NCI-H226 (cell line): Measurements from ENCODE around the gene MAPKAPK2.
"Not testable (repeated sequence)": the region's sequence is repeated elsewhere in the genome, so short reads cannot be mapped to it uniquely, and the experiment has no call there.

Source experiments
- DNase-seq: peaks from one replicate; pipeline ENCODE4 v3.0.0-alpha.2; 2015

Gene MAPKAPK2

GRCh38 chr1:206751891-206752290 lies 67.2 kb downstream of the MAPKAPK2 start:
- DNase-seq = no peak

GRCh38 chr1:206752481-206752880 lies 67.8 kb downstream of the MAPKAPK2 start:
- DNase-seq = no peak

GRCh38 chr1:206753141-206753540 lies 68.4 kb downstream of the MAPKAPK2 start:
- no peak for DNase-seq

DNA sequence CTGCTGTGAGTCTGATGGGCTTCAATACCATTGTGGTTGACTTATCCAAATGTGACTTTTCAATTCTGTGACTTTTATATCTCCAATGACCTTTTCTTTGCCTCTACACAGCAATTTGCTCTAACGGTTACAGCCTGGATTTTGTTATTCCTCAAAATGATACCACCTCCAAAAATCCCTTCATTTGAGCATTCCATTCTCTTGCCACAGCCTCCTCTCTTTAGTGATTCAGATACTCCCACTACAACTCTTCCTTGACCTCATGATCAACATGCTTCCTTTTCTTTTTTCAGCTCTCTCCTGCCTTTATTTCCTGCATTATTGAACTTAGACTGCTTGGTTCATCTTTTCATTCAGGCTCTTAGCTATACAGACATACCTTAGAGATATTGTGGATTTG lies 69.3 kb downstream of the MAPKAPK2 start:
- peak; percentile 72 for DNase-seq

GRCh38 chr1:206757524-206758266 lies 73.0 kb downstream of the MAPKAPK2 start:
- DNase-seq = no peak

- DNase-seq = no peak
These were observed 75.9 kb downstream of the MAPKAPK2 start for GRCh38 chr1:206760590-206760989.

- DNase-seq = no peak
These were observed 76.6 kb downstream of the MAPKAPK2 start for GRCh38 chr1:206761159-206761768.

DNA sequence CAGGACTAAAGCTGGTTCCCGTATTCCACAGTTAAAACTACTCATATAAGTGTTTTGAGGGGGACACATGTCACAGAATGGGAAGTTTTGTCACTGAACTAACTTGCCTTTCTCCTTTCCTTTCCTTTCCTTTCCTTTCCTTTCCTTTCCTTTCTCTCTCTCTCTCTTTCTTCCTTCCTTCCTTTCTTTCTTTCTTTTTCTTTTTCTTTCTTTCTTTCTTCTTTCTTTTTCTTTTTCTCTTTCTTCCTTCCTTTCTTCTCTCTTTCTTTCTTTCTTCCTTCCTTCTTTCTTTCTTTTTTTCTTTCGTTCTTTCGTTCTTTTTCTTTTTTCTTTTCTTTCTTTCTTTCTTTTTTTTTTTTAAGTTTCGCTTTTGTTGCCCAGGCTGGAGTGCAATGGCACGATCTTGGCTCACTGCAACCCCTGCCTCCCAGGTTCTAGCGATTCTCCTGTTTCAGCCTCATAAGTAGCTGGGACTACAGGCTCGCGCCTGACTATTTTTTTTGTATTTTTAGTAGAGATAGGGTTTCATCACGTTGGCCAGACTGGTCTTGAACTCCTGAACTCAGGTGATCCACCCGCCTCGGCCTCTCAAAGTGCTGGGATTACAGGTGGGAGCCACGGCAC lies 78.1 kb downstream of the MAPKAPK2 start:
- not testable (repeated sequence) for DNase-seq

- not testable (repeated sequence) for DNase-seq
These were observed 81.1 kb downstream of the MAPKAPK2 start for GRCh38 chr1:206765771-206766170.

DNA sequence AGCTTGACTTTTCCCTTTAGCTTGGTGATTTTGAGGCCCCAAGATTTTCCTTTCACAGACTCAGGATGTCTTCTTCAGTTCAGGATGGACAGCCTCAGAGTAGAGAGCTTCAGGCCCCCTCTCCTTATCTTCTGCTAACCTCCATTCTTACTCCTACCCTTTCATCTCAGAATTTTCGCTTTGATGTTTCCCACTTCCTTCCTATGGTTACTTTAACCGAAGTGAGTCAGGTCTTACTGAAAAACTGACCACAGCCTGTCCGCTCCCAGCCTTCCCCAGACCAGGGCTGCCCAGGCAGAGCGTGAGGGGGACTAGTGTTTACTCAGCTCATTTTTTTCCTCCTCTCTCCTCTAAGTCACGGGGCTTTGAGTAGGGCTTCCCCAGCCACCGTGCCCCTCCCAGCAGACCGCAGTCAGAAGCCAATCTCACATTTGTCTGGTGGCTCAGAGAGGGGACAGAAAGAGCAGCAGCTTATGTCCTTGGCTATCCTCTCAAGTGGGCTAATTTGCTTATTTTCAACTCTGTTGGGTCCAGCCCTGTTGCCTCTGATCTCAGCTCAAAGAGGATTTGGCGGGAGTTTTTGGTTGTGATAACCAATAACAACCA lies 81.6 kb downstream of the MAPKAPK2 start:
- DNase-seq = peak; percentile 95

GRCh38 chr1:206768472-206769303 lies 84.0 kb downstream of the MAPKAPK2 start:
- DNase-seq = no peak

- DNase-seq = no peak
These were observed 84.6 kb downstream of the MAPKAPK2 start for GRCh38 chr1:206769304-206769731.

DNA sequence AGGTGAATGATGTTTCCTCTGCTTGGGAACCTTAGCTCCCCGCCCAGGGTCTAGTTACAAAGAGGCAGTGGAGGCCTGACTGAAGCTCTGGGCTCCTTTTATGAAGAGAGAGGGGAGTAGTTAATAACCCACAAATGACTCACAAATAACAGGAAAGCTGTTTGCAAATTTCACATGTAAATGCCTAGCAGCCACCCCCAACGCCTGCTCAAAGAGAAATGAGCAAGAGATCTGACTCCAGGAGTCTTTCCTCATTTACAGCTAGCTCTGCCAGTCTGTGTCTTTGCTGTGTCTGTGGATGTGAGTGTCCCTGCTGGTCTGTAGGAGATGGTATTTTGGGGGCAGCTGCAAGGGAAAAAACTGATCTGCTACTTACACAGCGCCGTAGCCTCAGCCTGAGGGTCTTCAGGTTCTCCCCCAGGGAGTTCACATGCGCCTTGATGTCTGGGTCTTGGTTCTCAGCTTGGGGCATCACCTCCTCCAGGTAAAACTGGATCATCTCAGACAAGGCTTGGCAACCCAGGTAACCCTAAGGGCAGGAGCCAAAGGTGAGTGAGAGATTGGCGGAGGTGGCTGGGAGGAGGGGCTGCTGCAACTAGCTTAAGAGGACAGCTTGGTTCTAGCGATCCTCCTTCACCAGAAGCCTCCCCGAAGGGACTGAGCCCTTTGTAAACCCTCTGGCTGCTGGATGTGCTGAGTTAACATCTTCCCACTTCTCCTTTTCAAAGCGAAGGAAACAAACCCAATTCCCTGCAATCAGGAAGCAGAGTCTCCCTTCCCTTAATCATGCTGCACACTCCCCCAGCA lies 86.0 kb downstream of the MAPKAPK2 start, which contains the start of gene IL19:
TSS of gene IL19 (plus strand) at position 243 of the 807 bp plus-strand sequence. CDS start 65,890 bp downstream, outside the sequence.
- peak; percentile 45 for DNase-seq

DNA sequence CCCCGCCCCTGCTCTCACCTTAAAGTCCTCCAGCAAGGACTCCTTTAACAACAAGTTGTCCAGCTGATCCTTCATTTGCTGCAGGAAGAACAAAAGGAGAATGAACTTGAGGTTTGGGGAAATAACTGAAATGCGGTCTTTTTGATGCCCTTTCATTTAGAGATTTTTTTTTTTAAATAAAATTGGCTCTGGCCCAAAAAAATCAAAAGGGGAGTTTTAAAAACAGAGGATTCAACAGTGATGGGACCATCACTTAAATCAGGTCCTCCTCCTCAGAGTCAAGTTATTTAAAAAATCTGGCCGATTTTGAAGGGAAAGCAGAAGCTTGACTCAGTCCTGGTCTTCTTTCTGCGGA lies 86.6 kb downstream of the MAPKAPK2 start:
- DNase-seq = no peak

- DNase-seq = no peak
These were observed 87.7 kb downstream of the MAPKAPK2 start, which contains the start of gene IL10 for GRCh38 chr1:206772243-206772937. Gene IL10, minus strand, starts transcription at chr1:206772494. Its CDS starts 59 bp downstream, at chr1:206772435.

DNA sequence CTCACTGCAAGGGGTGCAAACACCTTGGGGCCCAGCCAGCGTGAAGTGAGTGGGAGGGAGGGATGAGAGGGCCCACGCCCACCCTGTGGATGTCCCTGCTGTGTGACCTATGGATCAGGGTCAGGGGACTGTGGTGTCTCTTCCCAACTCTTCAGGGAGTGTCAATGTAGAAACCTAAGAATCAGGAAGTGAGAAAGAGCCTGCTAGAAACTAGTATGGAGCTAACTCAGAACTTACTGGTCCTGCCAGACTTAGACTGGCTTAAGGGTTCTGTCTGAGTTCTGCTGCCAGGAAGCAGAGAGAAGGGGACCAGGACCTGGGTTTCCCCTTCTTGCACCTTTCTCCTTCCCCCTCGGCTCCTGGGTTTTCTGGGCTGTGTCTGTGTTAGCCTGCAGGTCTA lies 89.4 kb downstream of the MAPKAPK2 start:
- no peak for DNase-seq

GRCh38 chr1:206776229-206776628 lies 91.5 kb downstream of the MAPKAPK2 start:
- no peak for DNase-seq

GRCh38 chr1:206778031-206778430 lies 93.3 kb downstream of the MAPKAPK2 start:
- DNase-seq = no peak

DNA sequence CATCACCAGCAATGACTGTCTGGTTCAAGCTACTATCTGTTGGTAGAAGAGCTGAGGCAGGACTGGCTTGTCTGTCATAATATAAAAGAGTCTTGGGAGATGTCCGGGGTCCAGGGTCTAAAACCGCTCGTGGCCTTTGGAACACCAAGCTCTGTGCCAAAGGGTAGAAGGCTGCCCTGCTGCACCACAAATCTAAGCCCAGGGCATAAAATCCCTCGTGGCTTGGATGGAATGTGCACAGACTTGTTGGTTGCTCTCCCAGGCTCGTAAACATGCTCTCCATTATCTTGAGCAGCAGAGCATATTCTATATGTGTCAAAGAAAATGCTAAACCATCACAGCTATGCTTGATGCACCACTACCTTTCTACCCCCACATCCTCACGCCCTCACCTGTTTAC lies 94.2 kb downstream of the MAPKAPK2 start:
- DNase-seq = not testable (repeated sequence)

DNA sequence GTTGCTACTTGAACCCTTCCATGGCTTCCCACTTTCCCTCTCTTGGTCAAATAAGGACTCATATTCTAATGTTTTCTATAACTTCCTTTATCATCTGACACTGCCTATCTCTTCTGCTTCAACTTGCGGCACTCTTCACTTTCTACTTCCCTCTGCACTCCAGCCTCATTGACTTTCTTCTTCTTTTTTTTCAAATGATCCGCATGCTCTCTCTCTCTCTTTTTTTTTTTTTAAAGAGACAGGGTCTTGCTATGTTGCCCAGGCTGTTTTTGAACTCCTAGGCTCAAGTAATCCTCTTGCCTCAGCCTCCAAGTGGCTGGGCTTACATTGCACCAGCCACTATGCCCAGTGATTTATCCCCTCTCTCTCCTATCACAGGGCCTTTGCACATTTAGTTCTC lies 94.9 kb downstream of the MAPKAPK2 start:
- no peak for DNase-seq

GRCh38 chr1:206782448-206782847 lies 97.7 kb downstream of the MAPKAPK2 start:
- no peak for DNase-seq
